Prostate gland (tissue), 2 donors: ENCODE data around the gene AKR7A2. TPM values are rescaled to one million over a fixed set of nuclear protein-coding genes. Genes with fewer than 3 reads are reported as not detected.
"Not testable (repeated sequence)": the region's sequence is repeated elsewhere in the genome, so short reads cannot be mapped to it uniquely, and the experiment has no call there.

Experiments
- DNase-seq: peaks from one replicate; pipeline ENCODE4 v3.0.0-alpha.2; 2019; ENCODE audit warnings: low spot score
- H3K27ac ChIP-seq, 2 donors: fragments of 200-600 bp; sonication (generic); 2 replicates each; pipeline ENCODE4 v1.5.1; 2017 to 2019
- H3K27me3 ChIP-seq: fragments of 200-600 bp; sonication (generic); replicated peaks from 2 replicates; pipeline ENCODE4 v1.5.1; 2019; ENCODE audit not compliant: insufficient read depth
- H3K36me3 ChIP-seq, 2 donors: fragments of 200-600 bp; sonication (generic); 1 replicate in 1 of 2; 2 replicates in 1 of 2; pipeline versions ENCODE4 v1.5.1 to v1.8.1; 2017 to 2019
- H3K4me1 ChIP-seq: fragments of 200-600 bp; sonication (generic); replicated peaks from 2 replicates; pipeline ENCODE4 v1.5.1; 2019
- H3K4me3 ChIP-seq, 2 donors: fragments of 200-600 bp; sonication (generic); 2 replicates each; pipeline ENCODE4 v1.5.1; 2017 to 2019
- H3K9me3 ChIP-seq: fragments of 200-600 bp; sonication (generic); 2 replicates; pipeline ENCODE4 v1.5.1; 2017
- CTCF ChIP-seq, 4 experiments: fragments of 200-600 bp in 2 of 4; fragments of 450-650 bp in 2 of 4; sonication (generic) in 2 of 4; IDR thresholded peaks; 1 replicate in 3 of 4; 2 replicates in 1 of 4; pipeline ENCODE4 v1.5.1; 2016 to 2019; ENCODE audit warnings: antibody characterized with exemption in 4 of 4, mild to moderate bottlenecking in 2 of 4, moderate library complexity in 2 of 4
- POLR2A ChIP-seq: fragments of 450-650 bp; IDR thresholded peaks from one replicate; pipeline ENCODE4 v1.6.1; 2016; ENCODE audit warnings: antibody characterized with exemption, mild to moderate bottlenecking
- POLR2AphosphoS5 ChIP-seq: sonication (generic); formaldehyde crosslinking; IDR thresholded peaks from one replicate; pipeline ENCODE4 v1.6.1; 2017; ENCODE audit warnings: antibody characterized with exemption
- WGBS: methylation state at CpG from one replicate; pipeline ENCODE4 v1.1.5; 2018; 5-methylcytosine and 5-hydroxymethylcytosine counted together
- intact Hi-C: fragments of 100-400 bp; cut with DNase I; formaldehyde crosslinking; loops from one replicate; pipeline ENCODE4 v1.14.2; 2022
- small RNA-seq, 2 donors: library from RNA; depleted of rRNA; stranded (forward); fragments of <200 nt; gene quantifications; one replicate each; pipeline ENCODE3, GENCODE V24; 2016
- total RNA-seq, 2 donors: library from RNA; depleted of rRNA; stranded (reverse); fragments of >200 nt; gene quantifications; one replicate each; pipeline ENCODE4 v1.1.0, GENCODE V29; 2016

AKR7A2 gene
- total RNA-seq, 2 donors from 2014 or later = 153 to 172 TPM

GRCh38 chr1:19258353-19258752, 53.6 kb downstream of the AKR7A2 start:
- DNase-seq = no peak
- Histone ChIP-seq H3K4me1 (no peaks in the 10 kb centered on the region), H3K4me3 (no peak overlapping the region), H3K27ac (no peak overlapping the region), H3K36me3 (peaks cover 5 to 22% of the 10 kb centered on the region in 2 donors), H3K27me3 (no peaks in the 10 kb centered on the region), H3K9me3 (no peaks in the 10 kb centered on the region)
- 92% methylated on average over 10 of the region's 10 CpGs for WGBS
- intact Hi-C loops = no loop called here
- TF ChIP-seq POLR2A (no peak), POLR2AphosphoS5 (no peak), CTCF (IDR thresholded peaks at IDR 0.05) (no peak)

- TF ChIP-seq POLR2AphosphoS5 (no peak), CTCF (IDR thresholded peaks at IDR 0.05) (no peak), POLR2A (no peak)
- intact Hi-C loops = no loop called here
Observed at GRCh38 chr1:19257178-19257914, 54.6 kb downstream of the AKR7A2 start.

GRCh38 chr1:19256301-19256700, 55.6 kb downstream of the AKR7A2 start:
- DNase-seq, H3K4me1 ChIP-seq, H3K27ac ChIP-seq, H3K9me3 ChIP-seq, intact Hi-C loops, H3K27me3 ChIP-seq, H3K4me3 ChIP-seq: not testable (repeated sequence)
- 91% methylated on average over 5 of the region's 5 CpGs for WGBS
- H3K36me3 ChIP-seq = peaks cover 5 to 22% of the 10 kb centered on the region in 2 donors

More at GRCh38 chr1:19257178-19257914, 54.6 kb downstream of the AKR7A2 start:
- DNase-seq = no peak
- Histone ChIP-seq H3K27ac (no peak overlapping the region), H3K4me1 (no peaks in the 10 kb centered on the region), H3K36me3 (peaks cover 5 to 22% of the 10 kb centered on the region in 2 donors), H3K9me3 (no peaks in the 10 kb centered on the region), H3K27me3 (no peaks in the 10 kb centered on the region), H3K4me3 (no peak overlapping the region)
- WGBS = 76% methylated on average over 15 of the region's 15 CpGs

- H3K36me3 ChIP-seq = peaks cover 5 to 22% of the 10 kb centered on the region in 2 donors
- H3K4me3 ChIP-seq = no peak overlapping the region
- H3K9me3 ChIP-seq = no peaks in the 10 kb centered on the region
- TF ChIP-seq CTCF (IDR thresholded peaks at IDR 0.05) (no peak), POLR2AphosphoS5 (no peak), POLR2A (no peak)
- no peak for DNase-seq
- WGBS = 83% methylated on average over 4 of the region's 4 CpGs
- no peaks in the 10 kb centered on the region for H3K27me3 ChIP-seq
- intact Hi-C loops = no loop called here
- peaks cover 7% of the 10 kb centered on the region for H3K4me1 ChIP-seq
- no peak overlapping the region for H3K27ac ChIP-seq
Observed at GRCh38 chr1:19255288-19255687, 56.7 kb downstream of the AKR7A2 start.

- no peak overlapping the region for H3K4me3 ChIP-seq
- no peak overlapping the region for H3K27ac ChIP-seq
- intact Hi-C loops = no loop called here
- peaks cover 5 to 22% of the 10 kb centered on the region in 2 donors for H3K36me3 ChIP-seq
- no peak for TF ChIP-seq POLR2AphosphoS5
- TF ChIP-seq POLR2A = no peak
- TF ChIP-seq CTCF (IDR thresholded peaks at IDR 0.05) = no peak
- H3K4me1 ChIP-seq = peaks cover 8% of the 10 kb centered on the region
- H3K27me3 ChIP-seq = no peaks in the 10 kb centered on the region
- H3K9me3 ChIP-seq = no peaks in the 10 kb centered on the region
- no peak for DNase-seq
Observed at GRCh38 chr1:19254416-19254815, 57.5 kb downstream of the AKR7A2 start.

Small RNA genes lying within 50 kb of the gene (small RNA-seq; reads per million reads assigned to genes)
- gene RNU6-1099P = 0 reads per million in 2 donors

Other genes with a start within 250 kb of the AKR7A2 start
- 100 to 1,000 TPM in 1 of 2 donors, 10 to 100 TPM in 1; 93.5 to 311 TPM for gene UBR4, start 101.9 kb downstream of the AKR7A2 start, total RNA-seq
- gene EMC1, start 60.6 kb downstream of the AKR7A2 start, total RNA-seq = 10 to 100 TPM; 42.1 to 86.2 TPM
- 10 to 100 TPM; 20.5 to 21.9 TPM for gene MRTO4, start 60.3 kb downstream of the AKR7A2 start, total RNA-seq
- 1 to 10 TPM; 2.6 to 6.7 TPM for gene AKR7A3, start 23.4 kb downstream of the AKR7A2 start, total RNA-seq
- 10 to 100 TPM; 24.4 to 49.6 TPM for gene SLC66A1, start 182 bp upstream of the AKR7A2 start, total RNA-seq
- gene CAPZB, start 173.4 kb upstream of the AKR7A2 start, total RNA-seq = 100 to 1,000 TPM; 139 to 150 TPM